CD14-positive monocyte (primary cell): ENCODE results near the gene DNAH9. TPM values are rescaled to one million over a fixed set of nuclear protein-coding genes. Genes with fewer than 3 reads are reported as not detected.

ENCODE experiments used
- DNase-seq, 3 donors: peaks; one replicate each; pipeline ENCODE4 v3.0.0-alpha.2; 2011 to 2022
- H2AFZ ChIP-seq: 2 replicates; pipeline ENCODE4 v1.6.0; 2012; ENCODE audit warnings: mild to moderate bottlenecking, low read depth, low read length, inconsistent platforms; ENCODE audit not compliant: insufficient read depth, poor library complexity, severe bottlenecking
- H3K27ac ChIP-seq, 2 donors: 1 replicate in 1 of 2; 2 replicates in 1 of 2; pipeline ENCODE4 v1.5.1; 2012 to 2013; ENCODE audit warnings: low read length in 2 of 2, control low read depth in 1 of 2, inconsistent platforms in 1 of 2, low read depth in 1 of 2, mild to moderate bottlenecking in 1 of 2
- H3K27me3 ChIP-seq, 2 donors: one replicate each; pipeline versions ENCODE4 v1.6.0 to v1.6.1; 2011 to 2013; ENCODE audit warnings: low read length in 2 of 2; ENCODE audit not compliant: control insufficient read depth in 2 of 2, insufficient read depth in 2 of 2
- H3K36me3 ChIP-seq, 2 donors: replicated peaks in 1 of 2; 1 replicate in 1 of 2; 2 replicates in 1 of 2; pipeline versions ENCODE4 v1.5.1 to v1.6.1; 2012 to 2013; ENCODE audit warnings: low read length in 2 of 2, control low read depth in 1 of 2, inconsistent platforms in 1 of 2, mild to moderate bottlenecking in 1 of 2; ENCODE audit not compliant: insufficient read depth in 2 of 2, control insufficient read depth in 1 of 2
- H3K4me1 ChIP-seq, 2 donors: 1 replicate in 1 of 2; 2 replicates in 1 of 2; pipeline versions ENCODE4 v1.5.1 to v1.6.1; 2012 to 2013; ENCODE audit warnings: low read length in 2 of 2, control low read depth in 1 of 2, inconsistent platforms in 1 of 2, mild to moderate bottlenecking in 1 of 2, moderate library complexity in 1 of 2; ENCODE audit not compliant: insufficient read depth in 2 of 2, control insufficient read depth in 1 of 2
- H3K4me2 ChIP-seq: replicated peaks from 2 replicates; pipeline ENCODE3; 2012; ENCODE audit warnings: low read length, moderate library complexity, mild to moderate bottlenecking; ENCODE audit not compliant: poor library complexity, severe bottlenecking; ENCODE audit errors: extremely low read depth
- H3K4me3 ChIP-seq, 3 experiments: fragments of 200-600 bp in 1 of 3; sonication (generic) in 1 of 3; replicated peaks in 1 of 3; 1 replicate in 2 of 3; 2 replicates in 1 of 3; pipeline ENCODE4 v1.5.1; 2011 to 2013; ENCODE audit warnings: low read length in 3 of 3, mild to moderate bottlenecking in 3 of 3, control low read depth in 2 of 3, low read depth in 2 of 3, inconsistent platforms in 1 of 3, moderate library complexity in 1 of 3
- H3K79me2 ChIP-seq: 2 replicates; pipeline ENCODE4 v1.6.0; 2012; ENCODE audit warnings: mild to moderate bottlenecking, control low read depth, inconsistent platforms, low read length, moderate library complexity; ENCODE audit not compliant: insufficient read depth
- H3K9ac ChIP-seq: 2 replicates; pipeline ENCODE4 v1.6.0; 2017; ENCODE audit warnings: low read length, mild to moderate bottlenecking; ENCODE audit not compliant: insufficient read depth, poor library complexity, severe bottlenecking
- H3K9me3 ChIP-seq, 2 donors: replicated peaks in 1 of 2; 1 replicate in 1 of 2; 2 replicates in 1 of 2; pipeline versions ENCODE4 v1.5.1 to v1.6.1; 2012 to 2013; ENCODE audit warnings: low read length in 2 of 2, control low read depth in 1 of 2; ENCODE audit not compliant: control insufficient read depth in 1 of 2, insufficient read depth in 1 of 2
- H4K20me1 ChIP-seq: 2 replicates; pipeline ENCODE4 v1.6.0; 2012; ENCODE audit warnings: mild to moderate bottlenecking, low read length, control low read depth, moderate library complexity; ENCODE audit not compliant: insufficient read depth
- H3K27ac Mint-ChIP-seq, 7 donors: one replicate each; pipeline ENCODE4 v1.8.0; 2020; ENCODE audit warnings: mild to moderate bottlenecking in 7 of 7, mixed read lengths in 7 of 7, moderate library complexity in 6 of 7, inconsistent platforms in 2 of 7
- H3K27me3 Mint-ChIP-seq, 3 donors: one replicate each; pipeline ENCODE4 v1.8.0; 2021 to 2022; ENCODE audit warnings: low read depth in 3 of 3, mild to moderate bottlenecking in 3 of 3, mixed read lengths in 3 of 3, moderate library complexity in 3 of 3, inconsistent platforms in 1 of 3
- H3K36me3 Mint-ChIP-seq, 2 donors: one replicate each; pipeline ENCODE4 v1.8.0; 2020; ENCODE audit warnings: mixed read lengths in 2 of 2, inconsistent platforms in 1 of 2, mild to moderate bottlenecking in 1 of 2
- H3K4me1 Mint-ChIP-seq: one replicate; pipeline ENCODE4 v1.8.0; 2020; ENCODE audit warnings: mild to moderate bottlenecking, mixed read lengths
- H3K4me3 Mint-ChIP-seq, 2 donors: one replicate each; pipeline ENCODE4 v1.8.0; 2020; ENCODE audit warnings: mild to moderate bottlenecking in 2 of 2, mixed read lengths in 2 of 2, moderate library complexity in 1 of 2
- H3K9me3 Mint-ChIP-seq, 7 donors: one replicate each; pipeline ENCODE4 v1.8.0; 2020 to 2022; ENCODE audit warnings: mixed read lengths in 7 of 7, mild to moderate bottlenecking in 6 of 7, moderate library complexity in 6 of 7, inconsistent platforms in 2 of 7
- CTCF ChIP-seq: fragments of 200-600 bp; IDR thresholded peaks from one replicate; pipeline ENCODE4 v1.8.0; 2022; ENCODE audit warnings: antibody characterized with exemption, mild to moderate bottlenecking
- WGBS: methylation state at CpG from one replicate; pipeline ENCODE4 v1.1.5; 2013; ENCODE audit warnings: missing lambda C conversion rate; ENCODE audit not compliant: insufficient coverage; 5-methylcytosine and 5-hydroxymethylcytosine counted together
- intact Hi-C, 2 donors: fragments of 100-400 bp; cut with micrococcal nuclease; formaldehyde crosslinking; loops; one replicate each; pipeline versions ENCODE4 v1.15.0 to v1.15.1; 2023
- polyA plus RNA-seq, 3 donors: library from polyadenylated mRNA; depleted of rRNA in 1 of 3; unstranded in 2 of 3; stranded (reverse) in 1 of 3; fragments of 300-500 nt in 2 of 3; fragments of >200 nt in 1 of 3; fragmentation: Illumina TruSeq in 2 of 3; gene quantifications; 1 replicate in 2 of 3; 2 replicates in 1 of 3; pipeline ENCODE4 v1.2.3, GENCODE V29; 2012 to 2021

DNAH9 gene
- polyA plus RNA-seq, 3 donors = not detected

GRCh38 chr17:11618861-11619566 is 20.7 kb downstream of the DNAH9 start:
- Mint-ChIP-seq H3K27me3 (peaks cover 0 to 5% (median 1%) of the 10 kb centered on the region in 3 donors), H3K9me3 (peaks cover 0 to 19% (median 5%) of the 10 kb centered on the region in 7 donors), H3K27ac (no peak overlapping the region), H3K4me1 (no peaks in the 10 kb centered on the region), H3K36me3 (no peaks in the 10 kb centered on the region), H3K4me3 (no peak overlapping the region)
- no peak overlapping the region for H3K27ac ChIP-seq
- 90% methylated on average over 3 of the region's 8 CpGs for WGBS
- H3K9ac ChIP-seq = no peak overlapping the region
- H3K27me3 ChIP-seq = no peaks in the 10 kb centered on the region
- DNase-seq = no peak
- no peak overlapping the region for H2AFZ ChIP-seq
- no peaks in the 10 kb centered on the region for H3K79me2 ChIP-seq
- intact Hi-C loops = no loop called here
- H3K4me2 ChIP-seq = no peak overlapping the region
- H3K9me3 ChIP-seq = peaks cover 0 to 4% of the 10 kb centered on the region in 2 donors
- H4K20me1 ChIP-seq = no peaks in the 10 kb centered on the region
- no peaks in the 10 kb centered on the region for H3K4me1 ChIP-seq
- TF ChIP-seq CTCF = no peak
- H3K4me3 ChIP-seq = no peak overlapping the region
- H3K36me3 ChIP-seq = no peaks in the 10 kb centered on the region

- Histone ChIP-seq H3K9me3 (no peaks in the 10 kb centered on the region), H3K36me3 (no peaks in the 10 kb centered on the region), H3K4me2 (no peak overlapping the region), H3K4me3 (no peak overlapping the region), H4K20me1 (no peaks in the 10 kb centered on the region), H2AFZ (no peak overlapping the region), H3K27me3 (no peaks in the 10 kb centered on the region), H3K79me2 (no peaks in the 10 kb centered on the region), H3K9ac (no peak overlapping the region), H3K27ac (no peak overlapping the region), H3K4me1 (no peaks in the 10 kb centered on the region)
- peaks cover 0 to 18% (median 5%) of the 10 kb centered on the region in 7 donors for H3K9me3 Mint-ChIP-seq
- H3K4me3 Mint-ChIP-seq = no peak overlapping the region
- no peak for DNase-seq
- H3K4me1 Mint-ChIP-seq = no peaks in the 10 kb centered on the region
- intact Hi-C loops = no loop called here
- H3K36me3 Mint-ChIP-seq = no peaks in the 10 kb centered on the region
- H3K27ac Mint-ChIP-seq = no peak overlapping the region
- H3K27me3 Mint-ChIP-seq = peaks cover 0 to 7% (median 1%) of the 10 kb centered on the region in 3 donors
- no peak for TF ChIP-seq CTCF
- WGBS = 65% methylated on average over 4 of the region's 5 CpGs
Observed at GRCh38 chr17:11622492-11622891, 24.2 kb downstream of the DNAH9 start.
